ENCODE measurements around the gene FOXO6.

Gene FOXO6

DNA sequence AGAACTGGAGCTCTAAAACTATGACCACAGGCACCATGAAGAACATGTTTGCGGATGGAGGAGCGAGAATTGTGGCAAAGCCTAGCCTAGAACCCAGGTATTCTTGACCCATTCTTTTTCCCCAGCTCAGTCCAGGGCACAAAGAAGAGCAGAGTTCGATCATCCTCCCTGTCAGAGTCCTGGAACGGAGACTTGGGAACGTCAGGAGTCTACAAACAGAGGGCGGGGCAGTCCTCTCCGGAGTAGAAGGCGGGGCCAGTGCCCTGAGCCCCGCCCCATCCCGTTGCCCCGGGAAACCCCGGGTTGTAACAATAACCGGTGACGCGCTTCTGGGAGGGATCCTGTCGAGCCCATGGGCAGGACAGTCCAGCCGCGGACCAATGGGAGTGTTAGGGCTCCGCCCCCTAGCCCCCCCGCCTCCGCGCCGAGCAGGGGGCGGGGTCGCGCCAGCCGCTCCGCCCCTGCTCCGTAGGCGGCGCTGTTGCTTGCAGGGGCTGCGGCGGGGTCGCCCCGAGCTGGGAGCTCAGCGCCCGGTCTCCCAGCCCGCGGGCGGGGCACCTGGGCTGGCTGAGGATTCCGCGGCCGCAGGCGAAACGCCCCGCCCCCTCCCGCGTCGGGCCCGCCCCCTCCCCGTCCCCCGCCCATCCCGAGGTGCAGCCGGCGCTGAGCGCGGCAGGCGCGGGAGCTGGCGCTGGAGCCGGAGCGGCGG is at the start of gene FOXO6:
Gene FOXO6 (plus strand): TSS at position 649 of the 709 bp plus-strand sequence.
- peak; percentile 99 for DNase-seq

DNA sequence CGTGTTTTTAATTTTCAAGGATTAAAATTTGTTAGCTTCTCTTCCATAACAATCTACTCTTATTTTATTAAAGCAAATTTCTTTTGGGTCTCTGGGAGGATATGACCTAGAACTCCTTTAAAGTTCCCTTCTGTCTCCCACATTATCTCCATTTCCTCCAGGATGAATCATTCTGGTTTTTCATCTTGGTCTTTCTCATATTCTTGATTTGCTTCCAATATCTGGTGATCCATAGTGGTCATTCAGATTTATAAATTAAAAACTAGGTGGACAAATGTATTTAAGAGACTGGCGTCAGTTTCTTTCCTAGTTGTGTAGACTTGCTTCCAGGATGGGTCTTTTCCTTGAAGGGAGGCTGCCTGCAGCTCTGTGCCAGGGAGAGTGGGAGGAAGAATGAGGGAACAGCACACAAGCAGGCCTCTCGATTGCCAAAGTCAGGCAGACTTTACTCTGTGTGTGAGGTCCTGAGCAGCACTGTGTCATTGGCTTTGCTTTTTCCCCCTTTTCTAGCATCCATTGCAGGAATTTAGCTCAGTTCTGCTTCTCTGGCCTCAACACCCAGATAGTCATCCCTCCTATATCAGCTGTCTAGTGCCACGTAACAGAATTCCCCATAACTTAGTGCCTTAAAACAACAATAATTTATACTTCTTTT is 48.1 kb upstream of the FOXO6 start:
- DNase-seq: no peak

DNA sequence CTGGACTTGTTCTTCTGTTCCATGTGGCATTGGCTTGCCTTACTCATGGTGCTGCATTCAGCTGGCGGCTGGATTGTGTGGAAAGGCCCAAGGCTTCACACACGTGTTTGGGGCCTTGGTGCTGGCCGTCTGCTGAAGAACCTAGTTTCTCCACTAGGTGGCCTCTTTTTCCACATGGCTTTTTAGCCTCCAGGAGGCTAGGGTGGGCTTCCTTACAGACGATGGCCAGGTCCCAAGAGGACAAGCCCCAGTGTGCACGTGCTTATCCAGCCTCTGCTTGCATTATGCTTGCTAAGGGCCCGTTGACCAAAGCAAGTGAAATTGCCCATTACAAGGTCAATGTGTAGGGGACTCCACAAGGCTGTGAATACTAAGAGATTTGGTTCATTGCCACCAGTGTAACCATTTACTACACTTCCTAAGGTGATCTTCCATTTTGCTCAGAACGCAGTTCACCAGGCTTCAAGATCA is 47.5 kb upstream of the FOXO6 start:
- DNase-seq: peak; percentile 37

DNA sequence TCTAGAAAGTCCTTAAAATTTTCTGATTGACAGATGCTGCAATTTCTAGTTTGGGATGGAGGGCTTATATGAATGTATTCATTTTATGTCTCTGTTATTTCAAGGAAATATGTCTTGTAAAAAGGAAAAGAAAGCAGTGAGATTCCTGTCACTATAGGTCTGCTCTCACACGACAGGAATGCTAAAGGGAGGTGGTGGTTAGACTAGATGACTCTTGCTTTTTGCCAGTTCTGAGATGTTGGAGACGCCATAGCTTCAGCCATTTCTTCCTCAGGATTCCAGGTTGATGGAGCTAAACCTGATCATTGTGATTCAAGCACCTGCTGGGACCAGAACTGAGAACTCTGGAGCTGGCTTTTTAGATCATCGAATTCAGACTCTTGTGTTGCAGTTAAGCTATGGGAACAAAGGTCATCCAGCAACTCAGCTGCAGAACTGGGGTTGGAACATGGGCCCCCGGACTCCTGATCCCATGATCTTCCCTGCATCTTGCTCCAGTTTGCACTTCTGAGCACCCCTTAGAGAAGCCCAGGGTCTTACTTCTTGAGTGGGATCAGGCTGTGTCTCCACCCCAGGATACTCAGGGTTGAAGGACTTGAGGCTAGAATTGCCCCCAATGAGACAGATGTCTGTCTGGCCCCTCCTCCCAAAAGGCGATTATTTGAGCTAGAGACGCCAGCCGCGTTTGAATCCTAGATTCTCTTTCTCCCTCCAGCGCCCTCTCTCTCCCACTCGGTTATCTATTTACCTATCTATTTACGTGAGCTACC is 46.7 kb upstream of the FOXO6 start:
- DNase-seq: peak; percentile 25

DNA sequence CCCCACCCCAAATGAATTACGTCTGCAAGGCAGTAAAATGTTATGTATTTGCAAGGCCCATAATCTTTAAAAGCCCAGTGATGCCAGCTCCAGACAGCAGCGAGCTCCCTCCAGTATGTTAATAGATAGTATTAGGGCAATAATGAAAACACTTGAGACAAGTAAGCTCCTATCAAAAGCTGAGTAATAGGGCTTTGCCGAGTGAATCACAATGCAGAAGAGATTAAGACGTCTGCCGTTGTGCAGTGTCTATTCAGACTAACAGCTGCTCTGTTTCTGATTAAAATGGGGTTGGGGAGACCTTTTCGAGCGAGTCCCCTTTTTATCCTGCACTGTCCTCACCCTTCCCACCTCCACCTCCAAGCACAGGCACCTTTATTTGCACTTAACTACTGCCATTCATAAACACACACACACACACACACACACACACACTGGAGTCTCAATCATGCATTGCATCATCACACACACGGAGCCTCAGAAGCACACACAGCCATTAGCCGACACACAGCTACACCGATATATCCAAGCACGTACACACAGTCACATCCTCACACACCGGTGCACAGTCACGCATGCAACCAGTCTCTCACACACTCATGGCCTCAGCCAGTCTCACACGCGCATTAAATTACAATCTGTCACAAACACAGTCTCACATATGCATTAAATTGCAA is 46.0 kb upstream of the FOXO6 start:
- DNase-seq: peak; percentile 35

DNA sequence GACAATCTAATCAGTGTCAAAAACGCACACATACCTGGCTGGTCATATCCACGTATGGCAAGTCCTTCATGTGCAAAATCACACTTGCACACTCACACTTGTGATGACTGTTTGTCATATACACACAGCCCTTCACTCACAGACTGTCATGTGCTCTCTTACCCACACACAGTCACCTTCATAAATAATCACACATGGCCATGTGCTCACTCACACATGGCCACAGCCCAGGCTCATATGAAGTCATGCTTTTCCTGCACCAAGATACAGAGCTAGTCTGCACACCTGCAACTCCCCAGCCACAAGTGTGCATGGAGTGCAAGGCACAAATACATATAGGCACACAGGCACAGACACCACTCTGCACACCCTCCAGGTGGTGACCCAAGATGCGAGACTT is 45.4 kb upstream of the FOXO6 start:
- peak; percentile 4 for DNase-seq

DNA sequence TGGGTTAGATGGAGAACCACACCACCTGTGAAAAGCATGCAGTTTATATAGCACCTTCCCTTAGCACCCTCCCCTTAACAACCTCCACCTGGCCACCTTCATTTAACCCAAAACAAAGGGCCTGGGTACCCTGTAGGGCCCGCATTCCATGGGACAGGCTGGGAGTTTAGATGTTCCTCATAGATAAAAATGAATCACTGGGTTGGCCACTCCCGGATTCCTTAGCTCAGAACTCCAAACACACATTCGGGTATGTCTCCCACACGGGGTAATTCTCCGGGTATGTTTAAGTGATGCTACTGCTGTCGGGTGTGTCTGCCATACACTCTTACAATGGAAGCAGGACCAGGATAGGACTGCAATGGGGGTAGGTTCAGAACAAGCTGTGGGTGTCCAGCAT is 43.9 kb upstream of the FOXO6 start:
- no peak for DNase-seq

DNA sequence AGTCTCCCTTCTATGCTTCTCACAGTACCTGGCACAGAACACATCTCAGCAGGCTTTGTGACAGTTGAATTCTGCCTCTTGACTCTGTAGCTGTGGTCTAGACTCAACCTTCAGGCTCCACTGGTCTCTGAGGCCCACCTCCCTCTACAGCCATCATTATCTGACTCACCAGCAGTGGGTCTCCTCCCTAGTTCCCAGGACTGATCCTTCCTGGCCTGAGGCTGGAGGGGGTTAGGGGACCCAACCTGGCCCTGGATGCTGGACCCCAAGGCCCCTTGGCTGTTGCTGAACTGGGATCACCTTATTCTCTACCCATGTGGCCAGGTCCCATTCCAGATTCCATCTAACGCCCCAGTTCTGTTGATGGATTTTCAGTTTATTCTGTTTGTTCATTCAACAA is 43.1 kb upstream of the FOXO6 start:
- DNase-seq: no peak

DNA sequence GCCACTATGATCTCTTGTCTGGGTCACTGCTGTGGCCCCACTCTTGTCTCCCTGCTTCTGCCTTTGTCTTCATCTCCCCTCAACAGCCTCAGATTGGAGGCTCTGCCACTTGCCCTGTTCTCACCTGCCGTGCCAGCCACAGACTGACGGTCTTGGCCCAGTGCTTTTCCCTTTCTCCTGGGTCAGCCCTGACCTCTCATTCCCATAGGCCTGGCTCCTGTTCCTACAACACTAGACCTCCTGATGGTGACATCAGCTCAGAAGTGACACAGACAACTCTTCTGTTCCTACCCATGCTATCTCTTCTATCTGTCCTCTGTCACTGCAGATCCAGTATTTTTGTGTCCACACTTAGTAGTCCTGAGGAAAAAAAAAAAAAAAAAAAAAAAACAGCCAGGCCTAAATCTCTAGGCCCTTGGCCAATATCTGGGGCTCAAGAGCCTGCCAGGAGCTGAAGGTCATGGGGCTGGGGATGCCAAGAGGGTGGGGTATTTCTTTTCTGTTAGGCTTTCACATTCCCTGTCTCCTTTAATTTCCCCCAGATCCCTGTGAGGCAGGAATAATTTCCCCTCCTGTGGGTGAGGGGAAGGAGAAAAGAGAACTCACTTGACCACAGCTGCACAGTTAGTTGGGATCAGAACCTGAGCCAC is 42.0 kb upstream of the FOXO6 start:
- DNase-seq: no peak

DNA sequence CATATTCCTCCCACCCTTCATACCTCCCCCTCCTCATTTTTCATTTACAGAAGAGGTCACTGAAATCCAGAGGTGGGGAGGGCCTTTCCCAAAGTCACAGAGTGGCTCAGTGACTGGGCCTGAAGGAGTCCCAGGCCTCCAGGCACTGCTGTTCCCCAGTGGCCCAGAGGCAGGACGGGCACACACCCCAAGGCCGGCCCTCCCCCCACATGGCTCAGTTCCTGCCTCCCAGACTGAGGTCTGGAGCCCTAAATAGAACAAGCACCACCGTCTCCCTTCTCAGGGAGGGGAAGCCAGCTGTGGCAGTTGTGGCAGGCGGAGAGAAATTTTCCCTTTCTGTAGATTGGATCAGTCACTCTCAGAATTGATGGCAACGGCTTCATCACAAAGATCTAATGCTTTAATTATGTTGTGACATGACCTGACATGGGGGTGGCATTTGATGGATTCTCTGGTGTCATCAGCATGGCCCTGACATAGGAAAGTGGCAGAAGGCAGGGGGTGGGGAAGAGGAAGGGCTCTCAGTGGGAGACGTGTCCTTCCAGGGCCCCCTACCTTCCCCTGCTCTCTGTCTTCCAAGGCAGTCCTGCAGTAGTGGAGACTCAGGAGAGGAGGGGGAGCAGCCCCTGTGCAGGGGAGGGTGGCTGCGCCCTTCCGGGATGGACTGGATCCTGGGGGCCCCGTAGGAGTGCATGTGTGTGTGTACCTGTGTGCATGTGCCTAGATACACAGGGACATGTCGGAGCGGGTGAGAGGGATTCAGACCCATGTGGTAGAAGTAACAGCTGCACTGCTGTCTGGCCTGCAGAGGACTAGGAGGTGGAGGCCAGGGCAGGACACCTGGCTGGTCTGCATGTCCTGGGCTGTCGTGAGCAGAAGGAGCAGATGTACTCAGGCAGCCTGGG is 41.2 kb upstream of the FOXO6 start:
- peak; percentile 31 for DNase-seq

DNA sequence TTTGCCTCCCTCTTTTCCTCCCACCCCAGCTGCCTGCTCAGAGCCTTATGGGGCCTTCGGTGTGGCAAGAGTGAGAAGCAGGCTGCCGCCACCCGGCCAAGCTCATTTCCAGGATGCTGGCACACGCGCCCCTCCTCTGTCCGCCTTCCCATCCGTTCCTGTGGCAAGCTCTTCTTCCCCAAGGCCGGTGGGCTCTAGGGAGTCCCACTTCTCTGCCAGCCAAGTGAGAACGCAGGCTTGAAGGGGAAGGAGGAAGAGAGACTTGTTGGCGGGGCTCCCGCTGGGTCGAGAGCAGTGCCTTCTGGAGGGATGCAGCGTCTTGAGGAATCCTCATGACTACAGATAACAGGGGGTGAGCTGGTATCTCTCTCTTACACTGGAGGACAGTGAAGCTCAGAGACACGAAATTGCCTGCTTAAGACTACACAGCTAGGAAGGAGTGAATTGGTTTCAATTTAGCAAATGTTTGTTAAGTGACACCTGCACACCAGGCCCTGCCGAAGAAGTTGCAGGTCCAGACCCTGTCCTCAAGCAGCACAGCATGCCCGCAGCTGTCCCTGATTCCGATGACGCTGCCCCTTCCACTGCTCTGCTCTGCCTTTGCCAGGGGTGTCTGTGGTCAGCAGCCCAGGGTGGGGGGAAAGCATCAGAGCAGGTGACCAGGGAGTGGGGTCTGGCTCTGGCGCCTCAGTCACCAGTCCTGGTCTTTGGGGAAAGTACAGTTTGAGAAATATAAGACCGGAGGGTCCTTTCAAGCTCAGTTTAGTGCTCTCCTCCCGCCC is 40.1 kb upstream of the FOXO6 start:
- no peak for DNase-seq

DNA sequence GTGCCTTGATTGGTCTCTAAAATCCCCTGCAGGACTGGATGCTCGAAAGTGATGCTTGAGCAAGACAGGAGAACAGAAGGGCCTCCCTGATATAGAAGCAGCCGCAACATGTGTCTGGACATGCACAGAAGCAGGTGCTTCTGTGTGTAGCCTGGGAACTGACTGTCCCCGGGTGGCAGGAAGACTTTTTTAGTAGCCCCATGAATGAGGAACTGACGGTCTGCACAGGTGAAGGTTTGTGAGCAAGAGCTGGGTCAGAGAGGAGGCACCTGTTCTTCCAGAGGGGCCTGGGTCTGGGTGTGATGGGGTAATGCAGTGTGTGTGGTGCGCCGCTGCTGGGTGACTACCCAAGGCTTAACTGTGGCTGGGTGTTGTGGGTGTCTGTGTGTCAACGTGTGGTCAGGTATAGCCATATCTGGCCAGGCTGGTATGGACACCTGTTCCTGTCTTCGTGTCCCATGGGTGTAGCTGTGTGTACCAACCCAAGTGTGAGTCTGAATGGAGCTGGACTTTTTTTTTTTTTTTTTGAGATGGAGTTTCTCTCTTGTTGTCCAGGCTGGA is 39.1 kb upstream of the FOXO6 start:
- DNase-seq: no peak

DNA sequence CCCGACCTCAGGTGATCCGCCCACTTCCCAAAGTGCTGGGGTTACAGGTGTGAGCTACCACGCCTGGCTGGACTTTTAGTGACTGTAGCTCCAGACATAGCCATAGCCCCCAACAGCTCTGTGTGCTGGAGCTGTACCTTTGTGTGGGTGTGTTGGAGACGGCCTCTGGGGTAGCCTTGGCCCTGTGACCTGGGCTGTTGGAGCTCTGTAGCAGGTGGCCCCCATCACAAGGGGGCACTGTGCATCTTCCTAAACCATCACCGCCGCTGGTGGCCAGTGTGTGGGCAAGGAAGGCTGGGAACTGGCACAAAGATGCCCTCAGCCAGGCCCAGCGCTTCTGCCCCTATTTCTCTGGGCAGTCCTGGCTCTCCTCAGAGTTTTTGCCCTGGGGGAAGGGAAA is 38.4 kb upstream of the FOXO6 start:
- DNase-seq: peak; percentile 26

DNA sequence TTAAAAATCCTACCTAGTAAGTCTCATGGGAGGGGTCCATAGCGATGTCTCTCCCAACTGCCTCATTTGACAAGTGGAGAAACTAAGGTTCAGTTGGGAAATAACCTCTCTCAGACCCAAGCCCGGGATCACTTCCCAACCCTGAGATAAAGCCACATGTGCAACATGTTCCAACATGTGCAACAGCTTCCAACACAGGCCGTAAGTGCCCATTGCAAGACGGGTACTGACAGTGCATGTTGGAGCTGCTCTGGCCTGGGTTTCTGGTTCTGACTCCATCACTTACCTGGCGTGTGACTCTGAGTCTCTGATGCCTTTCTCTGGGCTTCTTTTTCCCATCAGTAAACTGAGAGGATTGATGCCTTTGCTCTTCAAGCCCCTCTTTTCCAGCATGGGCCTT is 38.0 kb upstream of the FOXO6 start:
- no peak for DNase-seq

DNA sequence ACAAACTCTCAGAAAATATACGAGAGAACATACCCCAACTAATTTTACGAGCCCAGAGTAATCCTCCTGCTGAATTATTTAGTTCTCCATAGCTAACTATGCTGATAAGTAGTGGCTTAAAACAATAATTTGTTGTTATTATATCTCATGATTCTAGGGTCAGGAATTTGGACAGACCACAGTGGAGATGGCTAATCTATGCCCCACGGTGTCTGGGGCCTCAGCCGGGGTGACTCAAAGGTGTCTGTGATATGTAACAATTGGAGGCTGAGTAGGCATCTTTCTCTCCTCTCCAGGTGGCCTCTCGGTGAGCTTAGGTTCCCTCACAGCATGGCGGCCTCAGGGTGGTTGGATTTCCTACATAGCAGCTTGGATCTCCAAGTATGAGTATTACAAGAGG is 35.4 kb upstream of the FOXO6 start:
- no peak for DNase-seq

DNA sequence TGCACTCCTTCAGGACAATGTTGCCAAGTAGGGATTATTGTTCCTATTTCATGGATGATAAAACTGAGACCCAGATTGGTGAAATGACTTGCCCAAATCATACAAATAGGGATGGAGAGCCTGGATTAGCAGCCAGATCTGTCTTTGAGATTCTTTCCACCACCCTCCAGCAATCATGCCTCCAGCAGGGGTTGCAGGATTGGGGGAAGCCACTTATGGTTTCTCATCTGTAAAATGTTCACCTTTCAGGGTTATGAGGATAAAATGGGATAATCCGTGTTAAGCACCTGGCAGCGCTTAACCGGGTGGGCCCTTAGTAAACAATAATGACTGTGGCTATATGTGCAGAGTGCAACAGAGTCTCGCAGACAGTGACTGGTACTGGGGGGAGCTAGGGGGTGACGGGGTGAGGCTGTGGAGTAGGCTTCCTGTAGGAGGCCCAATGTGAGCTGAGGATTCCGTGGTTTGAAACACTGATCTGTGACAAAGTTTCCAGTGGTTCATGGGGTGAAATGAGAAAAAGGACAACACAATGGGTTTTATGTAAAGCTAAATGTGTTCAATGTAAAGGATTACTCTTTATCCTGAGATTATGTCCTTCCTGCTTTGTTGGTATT is 33.7 kb upstream of the FOXO6 start:
- DNase-seq: peak; percentile 6

DNA sequence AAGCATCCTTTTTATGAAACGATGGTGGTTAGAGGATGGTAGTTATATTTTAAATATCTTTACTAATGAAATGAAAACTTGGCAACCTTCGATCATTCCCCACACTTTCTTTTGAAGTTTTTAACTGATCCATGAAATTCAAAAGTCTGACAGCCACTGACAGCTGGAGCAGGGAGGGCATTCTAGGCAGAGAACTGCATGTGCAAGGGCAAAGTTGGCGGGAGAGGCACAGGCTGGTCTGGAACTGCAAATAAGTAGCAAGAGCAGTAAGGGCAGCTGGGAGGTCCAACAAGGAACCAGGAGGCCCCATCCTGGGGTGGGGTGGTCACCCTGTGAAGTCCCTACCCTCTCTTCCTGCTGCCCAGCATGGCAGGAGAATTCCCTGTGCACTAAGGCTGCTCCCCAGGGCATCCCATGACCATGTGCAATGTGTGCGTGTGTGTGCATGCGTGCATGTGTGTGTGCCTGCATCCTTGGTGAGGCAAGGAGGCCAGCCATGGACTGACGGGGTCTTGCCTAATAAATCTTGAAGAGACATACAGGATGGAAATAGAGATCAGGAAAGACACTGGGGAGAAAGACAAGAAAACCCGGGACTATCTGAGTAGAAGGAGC is 33.1 kb upstream of the FOXO6 start:
- DNase-seq: peak; percentile 43

DNA sequence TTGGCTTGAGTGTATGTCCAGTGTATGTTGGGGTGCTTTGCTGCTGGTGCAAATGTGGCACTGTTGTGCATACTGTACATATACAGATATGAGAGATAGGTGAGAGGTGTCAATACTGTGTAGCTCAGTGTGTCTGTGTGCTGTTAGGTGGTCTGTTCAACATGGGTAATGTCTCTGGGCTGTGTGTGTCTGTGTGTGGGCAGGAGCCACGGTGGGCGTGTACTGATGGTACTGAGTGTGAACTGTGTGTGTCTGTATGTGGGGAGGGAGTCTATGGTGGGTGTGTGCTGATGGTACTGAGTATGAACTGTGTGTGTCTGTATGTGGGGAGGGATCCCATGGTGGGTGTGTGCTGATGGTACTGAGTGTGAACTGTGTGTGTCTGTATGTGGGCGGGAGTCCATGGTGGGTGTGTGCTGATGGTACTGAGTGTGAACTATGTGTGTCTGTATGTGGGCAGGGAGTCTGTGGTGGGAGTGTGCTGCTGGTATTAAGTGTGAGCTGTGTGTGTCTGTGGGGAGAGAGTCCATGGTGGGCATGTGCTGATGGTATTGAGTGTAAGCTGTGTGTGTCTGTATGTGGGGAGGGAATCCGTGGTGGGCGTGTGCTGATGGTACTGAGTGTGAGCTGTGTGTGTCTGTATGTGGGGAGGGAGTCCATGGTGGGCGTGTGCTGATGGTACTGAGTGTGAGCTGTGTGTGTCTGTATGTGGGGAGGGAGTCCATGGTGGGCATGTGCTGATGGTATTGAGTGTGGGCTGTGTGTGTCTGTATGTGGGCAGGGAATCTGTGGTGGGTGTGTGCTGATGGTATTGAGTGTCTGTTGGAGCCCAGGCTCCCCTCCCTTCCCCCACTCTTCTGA is 32.2 kb upstream of the FOXO6 start:
- DNase-seq: no peak

Measured in eye (tissue), 1 donor.